Esophagus squamous epithelium (tissue), 5 donors: ENCODE measurements around the gene ARNT2. TPM values are rescaled to one million over a fixed set of nuclear protein-coding genes. Genes with fewer than 3 reads are reported as not detected.

Source experiments
- DNase-seq: peaks from one replicate; lab custom pipeline; 2025; lab: John Stamatoyannopoulos, UW
- H3K27ac ChIP-seq, 4 donors: fragments of 200-600 bp; sonication (generic); one replicate each; pipeline ENCODE4 v1.5.1; 2016 to 2019; ENCODE audit warnings: mild to moderate bottlenecking in 1 of 4
- H3K27me3 ChIP-seq, 4 donors: fragments of 200-600 bp; sonication (generic); 1 replicate in 3 of 4; 2 replicates in 1 of 4; pipeline versions ENCODE4 v1.5.1 to v1.6.0; 2017 to 2021; ENCODE audit warnings: antibody characterized with exemption in 1 of 4
- H3K36me3 ChIP-seq, 3 donors: fragments of 200-600 bp; sonication (generic); one replicate each; pipeline ENCODE4 v1.5.1; 2016 to 2019
- H3K4me1 ChIP-seq, 3 donors: fragments of 200-600 bp; sonication (generic); one replicate each; pipeline ENCODE4 v1.5.1; 2017 to 2019
- H3K4me3 ChIP-seq, 4 donors: fragments of 200-600 bp; sonication (generic); 1 replicate in 3 of 4; 2 replicates in 1 of 4; pipeline ENCODE4 v1.5.1; 2016 to 2019; ENCODE audit warnings: mild to moderate bottlenecking in 2 of 4, moderate library complexity in 1 of 4
- H3K9me3 ChIP-seq, 3 donors: fragments of 200-600 bp; sonication (generic); one replicate each; pipeline ENCODE4 v1.5.1; 2016 to 2019
- POLR2A ChIP-seq, 4 donors: fragments of 450-650 bp; IDR thresholded peaks; one replicate each; pipeline ENCODE4 v1.6.1; 2017; ENCODE audit warnings: antibody characterized with exemption in 4 of 4, mild to moderate bottlenecking in 4 of 4, moderate library complexity in 3 of 4
- WGBS, 2 donors: methylation state at CpG; one replicate each; pipeline ENCODE4 v1.1.5; 2018; 5-methylcytosine and 5-hydroxymethylcytosine counted together
- intact Hi-C: fragments of 100-400 bp; cut with DNase I; formaldehyde crosslinking; loops from one replicate; pipeline ENCODE4 v1.15.0; 2022
- total RNA-seq, 4 donors: library from RNA; depleted of rRNA; stranded (reverse); fragments of >200 nt; gene quantifications; one replicate each; pipeline ENCODE4 v1.1.0, GENCODE V29; 2016
- TF ChIP-seq, protein P1 (sequence below), 6 experiments: fragments of 450-650 bp in 4 of 6; fragments of 200-600 bp in 2 of 6; sonication (generic) in 2 of 6; IDR thresholded peaks; one replicate each; pipeline ENCODE4 v1.5.1; 2016 to 2019; ENCODE audit warnings: antibody characterized with exemption in 6 of 6, mild to moderate bottlenecking in 4 of 6, moderate library complexity in 4 of 6
- donor health status: DM: yes; HTN: yes; CAD: no.

ARNT2 gene
- total RNA-seq, 4 donors from 2014 or later = 0.15 to 5.7 (median 1.7) TPM

DNA sequence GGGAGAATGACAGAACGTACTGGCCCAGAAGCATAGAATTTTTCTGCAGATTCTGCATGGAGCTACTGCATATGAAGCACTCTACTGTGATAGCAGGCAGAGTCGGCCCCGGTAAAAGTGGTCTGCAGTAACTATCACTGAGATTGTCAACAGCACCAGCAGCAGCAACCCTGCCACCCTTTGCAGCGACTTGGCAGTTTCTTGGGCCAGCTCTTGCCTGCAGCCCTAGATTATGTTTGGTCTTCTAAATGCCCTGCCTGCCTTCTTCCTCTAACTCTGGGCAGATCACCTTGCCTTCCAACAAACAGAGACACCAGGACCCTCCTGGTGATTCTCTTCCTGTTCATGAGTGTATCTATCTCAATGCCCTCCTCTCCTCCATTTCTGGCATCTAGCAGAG, 161.8 kb downstream of the ARNT2 start:
- TF ChIP-seq, protein P1, sequence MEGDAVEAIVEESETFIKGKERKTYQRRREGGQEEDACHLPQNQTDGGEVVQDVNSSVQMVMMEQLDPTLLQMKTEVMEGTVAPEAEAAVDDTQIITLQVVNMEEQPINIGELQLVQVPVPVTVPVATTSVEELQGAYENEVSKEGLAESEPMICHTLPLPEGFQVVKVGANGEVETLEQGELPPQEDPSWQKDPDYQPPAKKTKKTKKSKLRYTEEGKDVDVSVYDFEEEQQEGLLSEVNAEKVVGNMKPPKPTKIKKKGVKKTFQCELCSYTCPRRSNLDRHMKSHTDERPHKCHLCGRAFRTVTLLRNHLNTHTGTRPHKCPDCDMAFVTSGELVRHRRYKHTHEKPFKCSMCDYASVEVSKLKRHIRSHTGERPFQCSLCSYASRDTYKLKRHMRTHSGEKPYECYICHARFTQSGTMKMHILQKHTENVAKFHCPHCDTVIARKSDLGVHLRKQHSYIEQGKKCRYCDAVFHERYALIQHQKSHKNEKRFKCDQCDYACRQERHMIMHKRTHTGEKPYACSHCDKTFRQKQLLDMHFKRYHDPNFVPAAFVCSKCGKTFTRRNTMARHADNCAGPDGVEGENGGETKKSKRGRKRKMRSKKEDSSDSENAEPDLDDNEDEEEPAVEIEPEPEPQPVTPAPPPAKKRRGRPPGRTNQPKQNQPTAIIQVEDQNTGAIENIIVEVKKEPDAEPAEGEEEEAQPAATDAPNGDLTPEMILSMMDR (IDR thresholded peaks at IDR 0.05) = no peak
- no peak for TF ChIP-seq POLR2A (IDR thresholded peaks at IDR 0.05)
- H3K27me3 ChIP-seq = no peaks in the 10 kb centered on the region
- no peak for DNase-seq
- no peaks in the 10 kb centered on the region for H3K36me3 ChIP-seq
- WGBS, 2 donors = 77 to 95% methylated on average over 3 to 4 of the region's 4 CpGs
- no peak overlapping the region for H3K4me3 ChIP-seq
- no peak overlapping the region for H3K27ac ChIP-seq
- H3K4me1 ChIP-seq = peaks cover 0 to 11% (median 4%) of the 10 kb centered on the region in 3 donors
- no peaks in the 10 kb centered on the region for H3K9me3 ChIP-seq
- intact Hi-C loops = loop anchor here (5.0 to 10.0 kb wide), 4 partner anchors 71 to 409 kb away; partner anchors contain the start of gene CEMIP

DNA sequence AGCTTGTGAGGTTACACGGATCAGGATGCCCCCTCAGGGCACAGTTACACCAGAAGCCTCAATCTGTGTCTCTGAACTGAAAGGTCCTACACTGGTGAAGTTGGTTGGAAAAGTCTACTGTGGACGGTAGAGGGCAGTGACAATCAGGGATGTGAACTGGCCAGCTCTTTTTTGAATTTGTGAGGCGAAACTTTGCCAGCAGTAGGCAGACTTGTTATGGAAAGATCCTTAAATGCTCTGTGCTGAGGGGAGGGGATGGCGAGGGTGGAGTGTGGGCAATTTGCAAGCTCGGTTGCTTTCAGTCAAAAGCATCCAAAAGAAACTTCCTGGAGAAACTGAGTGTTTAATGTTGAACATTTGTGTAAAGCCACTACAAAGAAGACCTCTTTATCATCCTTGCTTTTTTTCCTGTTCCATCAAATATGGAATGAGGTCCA, 163.6 kb downstream of the ARNT2 start:
- Histone ChIP-seq H3K9me3 (no peaks in the 10 kb centered on the region), H3K27ac (no peak overlapping the region), H3K27me3 (no peaks in the 10 kb centered on the region), H3K4me3 (no peak overlapping the region), H3K4me1 (peaks cover 0 to 11% (median 4%) of the 10 kb centered on the region in 3 donors), H3K36me3 (no peaks in the 10 kb centered on the region)
- 0 to 2% methylated on average over 4 to 5 of the region's 5 CpGs for WGBS, 2 donors
- no peak for DNase-seq
- intact Hi-C loops = loop anchor here (5.0 to 10.0 kb wide), 4 partner anchors 70 to 407 kb away; partner anchors contain the start of gene CEMIP
- no peak for TF ChIP-seq POLR2A (IDR thresholded peaks at IDR 0.05)
- TF ChIP-seq, protein P1 (IDR thresholded peaks at IDR 0.05) = peak; percentile 35 to 84 (median 78)

DNA sequence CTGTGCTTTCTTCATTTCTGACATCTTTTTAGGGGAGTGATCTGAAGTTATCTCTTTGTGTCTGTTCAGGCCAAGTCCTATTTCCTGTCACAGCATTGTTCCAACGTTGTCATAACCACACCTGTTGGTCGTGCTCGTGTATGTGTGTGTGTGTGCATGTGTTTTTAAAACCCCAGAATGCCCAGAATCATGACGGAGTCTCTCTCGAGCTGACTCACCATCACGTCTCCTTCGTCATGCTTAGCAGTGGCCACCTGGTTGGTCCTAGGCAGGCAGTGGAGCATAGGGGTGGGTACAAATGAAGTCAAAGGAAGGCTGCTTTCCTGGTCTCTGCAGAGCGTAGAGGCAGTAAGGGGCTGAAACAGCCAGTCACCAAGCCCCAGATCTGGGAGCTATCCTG, 164.1 kb downstream of the ARNT2 start:
- DNase-seq = no peak
- WGBS, 2 donors = 41 to 53% methylated on average over 5 to 8 of the region's 8 CpGs
- H3K27me3 ChIP-seq = no peaks in the 10 kb centered on the region

DNA sequence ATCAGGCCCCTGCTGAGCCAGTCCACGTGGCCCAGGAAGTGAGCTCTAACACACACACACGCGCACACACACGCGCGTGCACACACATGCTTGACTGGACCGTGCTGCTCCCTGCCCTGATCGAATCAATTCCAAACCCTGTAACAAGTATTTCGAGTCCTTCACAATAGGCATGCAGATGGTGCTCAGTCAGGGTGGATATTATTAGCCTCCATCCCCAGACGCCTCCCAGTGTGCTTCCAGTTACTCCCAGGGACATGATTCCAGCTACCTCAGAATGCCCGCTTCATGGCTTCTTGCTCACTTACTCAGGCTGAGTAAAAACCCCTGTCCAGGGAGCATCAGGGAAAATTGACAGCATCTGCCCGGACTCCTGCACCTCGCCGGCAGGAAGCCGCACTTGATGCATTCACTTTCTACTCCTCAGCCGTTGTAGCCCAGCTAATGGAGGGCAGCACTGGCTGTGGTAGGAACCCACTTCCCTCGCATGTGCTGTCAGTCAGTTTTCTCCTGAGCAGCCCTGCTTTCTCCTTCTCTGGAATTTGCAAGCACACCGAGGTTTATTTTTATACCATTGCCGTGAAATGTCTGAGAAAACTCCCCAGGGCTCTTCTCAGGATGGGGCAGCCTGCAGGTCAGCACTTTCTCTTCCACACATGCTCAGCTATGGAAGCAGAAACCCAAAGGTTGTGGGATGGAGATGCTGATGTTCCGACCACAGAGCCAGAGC, 164.9 kb downstream of the ARNT2 start:
- DNase-seq = no peak
- no peak overlapping the region for H3K27ac ChIP-seq
- H3K4me3 ChIP-seq = no peak overlapping the region
- no peaks in the 10 kb centered on the region for H3K9me3 ChIP-seq
- intact Hi-C loops = loop anchor here (5.0 to 10.0 kb wide), 4 partner anchors 68 to 406 kb away; partner anchors contain the start of gene CEMIP
- peaks cover 0 to 11% (median 0%) of the 10 kb centered on the region in 3 donors for H3K4me1 ChIP-seq
- H3K36me3 ChIP-seq = no peaks in the 10 kb centered on the region
- TF ChIP-seq, protein P1 (IDR thresholded peaks at IDR 0.05) = no peak
- TF ChIP-seq POLR2A (IDR thresholded peaks at IDR 0.05) = no peak
- 81 to 84% methylated on average over 15 to 20 of the region's 20 CpGs for WGBS, 2 donors
- H3K27me3 ChIP-seq = no peaks in the 10 kb centered on the region

More for the DNA sequence above, 164.1 kb downstream of the ARNT2 start:
- peaks cover 0 to 11% (median 4%) of the 10 kb centered on the region in 3 donors for H3K4me1 ChIP-seq
- no peaks in the 10 kb centered on the region for H3K9me3 ChIP-seq
- H3K27ac ChIP-seq = no peak overlapping the region
- intact Hi-C loops = loop anchor here (5.0 to 10.0 kb wide), 4 partner anchors 69 to 407 kb away; partner anchors contain the start of gene CEMIP
- no peak overlapping the region for H3K4me3 ChIP-seq
- TF ChIP-seq, protein P1 (IDR thresholded peaks at IDR 0.05) = no peak
- no peak for TF ChIP-seq POLR2A (IDR thresholded peaks at IDR 0.05)
- no peaks in the 10 kb centered on the region for H3K36me3 ChIP-seq

DNA sequence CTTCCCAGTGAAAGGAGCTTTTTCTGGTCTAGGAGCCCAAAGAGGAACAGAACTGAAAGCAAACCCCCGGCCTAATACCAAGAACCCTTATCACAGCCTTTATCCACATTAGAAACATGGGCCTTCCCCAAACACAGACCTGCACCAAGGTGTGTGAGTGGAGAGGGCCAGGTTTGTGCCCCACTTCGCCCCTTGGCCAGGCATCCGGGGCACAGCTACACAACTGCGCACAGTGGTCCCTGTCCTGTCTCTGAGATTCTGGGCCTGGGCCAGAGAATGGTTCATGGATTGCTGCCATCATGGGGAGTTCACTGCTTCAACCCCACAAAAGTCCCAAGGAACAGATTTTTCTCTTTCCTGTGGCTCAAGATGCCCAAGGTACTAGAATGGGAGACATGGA, 165.5 kb downstream of the ARNT2 start:
- intact Hi-C loops = loop anchor here (5.0 to 10.0 kb wide), 4 partner anchors 68 to 405 kb away; partner anchors contain the start of gene CEMIP
- Histone ChIP-seq H3K27ac (no peak overlapping the region), H3K9me3 (no peaks in the 10 kb centered on the region), H3K4me3 (no peak overlapping the region), H3K4me1 (peaks cover 0 to 11% (median 0%) of the 10 kb centered on the region in 3 donors), H3K36me3 (no peaks in the 10 kb centered on the region), H3K27me3 (no peaks in the 10 kb centered on the region)
- TF ChIP-seq POLR2A (IDR thresholded peaks at IDR 0.05) = no peak
- TF ChIP-seq, protein P1 (IDR thresholded peaks at IDR 0.05) = no peak
- no peak for DNase-seq
- WGBS, 2 donors = 100% methylated on average over 1 of the region's 4 CpGs
